Neuron (in vitro differentiated cells): ENCODE data around the gene LAMA5.

Source experiments
- H2AFZ ChIP-seq: one replicate; pipeline ENCODE4 v1.6.1; 2013; ENCODE audit warnings: low read depth, mild to moderate bottlenecking, inconsistent platforms, low read length, moderate library complexity
- H3K27me3 ChIP-seq: one replicate; pipeline ENCODE4 v1.6.1; 2013; ENCODE audit warnings: low read length; ENCODE audit not compliant: insufficient read depth
- H3K36me3 ChIP-seq: one replicate; pipeline ENCODE4 v1.6.1; 2013; ENCODE audit warnings: low read length; ENCODE audit not compliant: insufficient read depth
- H3K4me1 ChIP-seq: one replicate; pipeline ENCODE4 v1.6.1; 2013; ENCODE audit warnings: low read length; ENCODE audit not compliant: insufficient read depth
- H3K4me3 ChIP-seq: 2 replicates; pipeline ENCODE4 v1.5.1; 2013; ENCODE audit warnings: mild to moderate bottlenecking, low read length, moderate library complexity
- H3K9me3 ChIP-seq: one replicate; pipeline ENCODE4 v1.6.1; 2013; ENCODE audit warnings: low read length

LAMA5 gene

GRCh38 chr20:62297449-62298227 lies 69.5 kb downstream of the LAMA5 start:
- peaks cover 3% of the 10 kb centered on the region for H3K4me1 ChIP-seq
- H3K4me3 ChIP-seq, result no peak overlapping the region
- no peaks in the 10 kb centered on the region for H3K9me3 ChIP-seq
- H3K36me3 ChIP-seq, result peaks cover 41% of the 10 kb centered on the region
- H3K27me3 ChIP-seq, result no peaks in the 10 kb centered on the region
- no peak overlapping the region for H2AFZ ChIP-seq

DNA sequence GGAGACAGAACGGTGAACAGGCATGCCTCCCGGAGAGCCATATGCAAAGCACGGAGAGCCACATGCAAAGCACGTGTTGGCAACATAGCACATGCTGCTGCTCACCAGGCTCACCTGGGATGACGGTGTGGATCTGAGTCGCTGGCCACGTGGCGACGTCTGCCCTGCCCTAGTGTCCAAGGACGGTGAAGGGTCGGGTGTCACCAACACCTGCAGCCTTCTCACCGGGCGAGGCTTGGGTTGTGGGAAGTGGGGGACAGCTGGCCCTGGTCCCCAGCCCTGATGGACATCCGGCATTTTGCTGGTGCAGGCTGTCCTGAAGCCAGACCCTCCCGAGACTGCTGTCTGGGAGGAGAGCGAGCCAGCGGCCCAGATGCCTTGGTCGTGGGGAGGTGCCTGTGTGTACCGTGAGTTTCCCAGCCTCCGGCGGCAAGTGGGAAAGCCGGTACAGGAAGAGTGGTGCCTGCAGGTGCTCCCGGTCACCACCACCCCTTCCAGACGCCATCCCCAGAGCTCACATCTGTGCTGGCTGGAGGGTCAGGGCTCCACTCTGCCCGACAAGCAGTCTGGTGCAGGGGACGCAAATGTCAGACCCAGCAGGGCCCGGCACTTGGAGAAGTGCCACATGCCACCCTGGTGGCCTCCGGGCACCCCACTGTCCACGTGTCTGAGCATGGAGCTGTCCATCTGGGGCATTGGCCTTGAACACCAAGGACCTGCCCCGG lies 70.2 kb downstream of the LAMA5 start:
- H3K9me3 ChIP-seq, result no peaks in the 10 kb centered on the region

DNA sequence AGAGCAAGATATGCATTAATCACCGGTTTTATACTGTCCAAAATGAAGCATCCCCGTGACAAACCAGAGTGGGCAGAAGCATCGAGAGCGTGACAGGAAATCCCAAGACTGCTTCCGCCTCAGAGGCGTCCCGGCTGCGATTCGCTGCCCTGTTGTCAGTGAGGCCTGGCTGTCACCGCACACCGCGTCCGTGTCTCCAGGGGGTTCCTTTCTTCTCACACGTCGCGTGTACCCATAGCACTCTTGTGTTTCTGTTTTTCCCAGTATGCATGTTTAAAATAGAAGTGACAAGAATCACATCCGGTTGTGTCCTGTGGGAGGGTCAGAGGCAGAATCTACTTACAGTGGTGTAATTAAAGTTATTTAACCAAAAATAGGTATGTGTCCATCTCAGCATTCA lies 72.6 kb downstream of the LAMA5 start:
- peaks cover 60% of the 10 kb centered on the region for H3K36me3 ChIP-seq

More for the DNA sequence above, 70.2 kb downstream of the LAMA5 start:
- no peak overlapping the region for H2AFZ ChIP-seq
- no peak overlapping the region for H3K4me3 ChIP-seq
- H3K36me3 ChIP-seq, result peaks cover 46% of the 10 kb centered on the region
- H3K27me3 ChIP-seq, result no peaks in the 10 kb centered on the region
- H3K4me1 ChIP-seq, result no peaks in the 10 kb centered on the region

DNA sequence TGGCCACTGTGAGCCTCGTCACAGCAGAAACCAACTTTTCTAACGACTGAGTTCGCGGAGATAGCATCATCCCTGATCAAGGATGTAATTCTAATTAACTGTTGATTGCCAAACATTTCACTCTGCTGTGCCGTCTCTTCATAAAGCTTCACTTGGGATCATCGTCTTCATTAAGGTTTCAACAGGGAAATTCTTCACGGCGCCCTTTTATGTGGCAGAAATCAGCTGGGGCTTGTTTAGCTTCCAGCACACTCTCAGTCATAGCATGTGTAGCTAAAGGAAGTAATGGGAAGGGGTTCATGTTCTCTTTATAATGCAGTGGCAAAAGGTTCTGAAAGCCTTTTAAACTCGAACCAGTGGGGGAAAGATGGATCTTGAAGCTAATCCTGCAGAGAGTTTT lies 73.2 kb downstream of the LAMA5 start:
- Histone ChIP-seq H3K9me3 (no peaks in the 10 kb centered on the region), H3K36me3 (peaks cover 65% of the 10 kb centered on the region), H3K27me3 (no peaks in the 10 kb centered on the region), H3K4me3 (no peak overlapping the region), H2AFZ (no peak overlapping the region), H3K4me1 (no peaks in the 10 kb centered on the region)

More for the DNA sequence above, 72.6 kb downstream of the LAMA5 start:
- Histone ChIP-seq H3K9me3 (no peaks in the 10 kb centered on the region), H2AFZ (no peak overlapping the region), H3K27me3 (no peaks in the 10 kb centered on the region), H3K4me3 (no peak overlapping the region), H3K4me1 (no peaks in the 10 kb centered on the region)

DNA sequence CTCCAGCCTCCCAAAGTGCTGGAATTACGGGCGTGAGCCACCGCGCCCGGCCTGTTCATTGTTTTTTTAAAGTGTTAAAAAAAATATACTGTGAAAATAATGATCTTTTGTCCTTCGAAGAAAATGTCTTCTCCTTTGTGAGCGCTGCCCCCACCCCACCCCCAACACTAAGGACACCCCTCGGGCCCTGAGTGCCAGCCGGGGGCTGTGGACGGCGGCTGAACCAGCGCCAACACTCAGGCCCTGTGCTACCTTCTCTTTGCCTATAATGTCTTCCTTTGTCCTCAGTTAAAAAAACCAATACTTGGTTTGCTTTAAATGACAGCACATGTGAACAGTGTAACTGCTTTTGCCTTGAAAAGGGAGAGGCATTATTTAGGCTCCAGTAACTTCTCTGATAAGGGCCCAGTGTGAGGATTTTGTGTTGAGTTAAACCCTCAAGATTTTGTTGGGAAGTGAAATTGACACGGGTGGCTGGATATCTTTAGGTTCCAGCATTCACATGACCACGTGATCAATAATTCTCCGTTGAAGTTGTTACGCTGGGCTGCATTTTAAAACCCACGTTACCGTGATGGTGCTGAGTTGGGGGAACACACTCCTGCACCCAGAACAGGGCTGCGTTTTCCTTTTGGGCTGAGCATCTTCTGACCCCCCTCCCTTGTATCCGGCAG lies 73.9 kb downstream of the LAMA5 start:
- no peaks in the 10 kb centered on the region for H3K27me3 ChIP-seq

GRCh38 chr20:62292108-62292507 lies 75.0 kb downstream of the LAMA5 start:
- no peaks in the 10 kb centered on the region for H3K4me1 ChIP-seq
- no peaks in the 10 kb centered on the region for H3K27me3 ChIP-seq
- no peak overlapping the region for H2AFZ ChIP-seq
- no peak overlapping the region for H3K4me3 ChIP-seq
- H3K36me3 ChIP-seq, result peaks cover 64% of the 10 kb centered on the region
- H3K9me3 ChIP-seq, result no peaks in the 10 kb centered on the region

More for the DNA sequence above, 73.9 kb downstream of the LAMA5 start:
- Histone ChIP-seq H3K4me3 (no peak overlapping the region), H3K9me3 (no peaks in the 10 kb centered on the region), H2AFZ (no peak overlapping the region), H3K36me3 (peaks cover 64% of the 10 kb centered on the region), H3K4me1 (no peaks in the 10 kb centered on the region)

GRCh38 chr20:62291251-62292066 lies 75.7 kb downstream of the LAMA5 start:
- Histone ChIP-seq H3K4me3 (no peak overlapping the region), H3K36me3 (peaks cover 63% of the 10 kb centered on the region), H3K4me1 (no peaks in the 10 kb centered on the region), H3K27me3 (no peaks in the 10 kb centered on the region), H3K9me3 (no peaks in the 10 kb centered on the region), H2AFZ (no peak overlapping the region)

DNA sequence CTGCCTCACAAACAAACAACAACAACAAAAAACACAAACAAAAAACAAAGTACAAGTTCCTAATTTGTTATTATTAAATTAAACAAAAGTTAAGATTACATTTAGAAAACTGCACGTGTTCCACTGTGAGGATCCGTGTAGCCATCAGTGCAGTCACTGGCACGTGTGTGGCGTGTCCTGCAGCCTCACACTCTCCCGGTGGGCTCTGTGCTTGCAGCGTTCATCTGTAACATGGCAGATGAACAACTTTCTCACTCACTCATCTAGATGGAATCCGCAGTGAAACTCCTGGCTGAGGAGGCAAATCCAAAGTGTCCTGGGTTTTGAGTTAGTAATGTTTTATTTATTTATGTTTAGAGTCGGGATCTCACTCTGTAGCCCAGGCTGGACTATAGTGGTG lies 77.2 kb downstream of the LAMA5 start:
- Histone ChIP-seq H2AFZ (no peak overlapping the region), H3K36me3 (peaks cover 62% of the 10 kb centered on the region), H3K4me3 (no peak overlapping the region), H3K9me3 (no peaks in the 10 kb centered on the region), H3K4me1 (no peaks in the 10 kb centered on the region), H3K27me3 (no peaks in the 10 kb centered on the region)

- Histone ChIP-seq H3K9me3 (no peaks in the 10 kb centered on the region), H3K4me3 (no peak overlapping the region), H3K36me3 (peaks cover 63% of the 10 kb centered on the region), H2AFZ (no peak overlapping the region), H3K4me1 (no peaks in the 10 kb centered on the region), H3K27me3 (no peaks in the 10 kb centered on the region)
These were observed 78.0 kb downstream of the LAMA5 start for GRCh38 chr20:62289131-62289530.

- H3K4me3 ChIP-seq, result no peak overlapping the region
- H3K9me3 ChIP-seq, result no peaks in the 10 kb centered on the region
- H3K36me3 ChIP-seq, result peaks cover 61% of the 10 kb centered on the region
- H2AFZ ChIP-seq, result no peak overlapping the region
- no peaks in the 10 kb centered on the region for H3K4me1 ChIP-seq
- no peaks in the 10 kb centered on the region for H3K27me3 ChIP-seq
These were observed 78.5 kb downstream of the LAMA5 start for GRCh38 chr20:62288535-62289105.

DNA sequence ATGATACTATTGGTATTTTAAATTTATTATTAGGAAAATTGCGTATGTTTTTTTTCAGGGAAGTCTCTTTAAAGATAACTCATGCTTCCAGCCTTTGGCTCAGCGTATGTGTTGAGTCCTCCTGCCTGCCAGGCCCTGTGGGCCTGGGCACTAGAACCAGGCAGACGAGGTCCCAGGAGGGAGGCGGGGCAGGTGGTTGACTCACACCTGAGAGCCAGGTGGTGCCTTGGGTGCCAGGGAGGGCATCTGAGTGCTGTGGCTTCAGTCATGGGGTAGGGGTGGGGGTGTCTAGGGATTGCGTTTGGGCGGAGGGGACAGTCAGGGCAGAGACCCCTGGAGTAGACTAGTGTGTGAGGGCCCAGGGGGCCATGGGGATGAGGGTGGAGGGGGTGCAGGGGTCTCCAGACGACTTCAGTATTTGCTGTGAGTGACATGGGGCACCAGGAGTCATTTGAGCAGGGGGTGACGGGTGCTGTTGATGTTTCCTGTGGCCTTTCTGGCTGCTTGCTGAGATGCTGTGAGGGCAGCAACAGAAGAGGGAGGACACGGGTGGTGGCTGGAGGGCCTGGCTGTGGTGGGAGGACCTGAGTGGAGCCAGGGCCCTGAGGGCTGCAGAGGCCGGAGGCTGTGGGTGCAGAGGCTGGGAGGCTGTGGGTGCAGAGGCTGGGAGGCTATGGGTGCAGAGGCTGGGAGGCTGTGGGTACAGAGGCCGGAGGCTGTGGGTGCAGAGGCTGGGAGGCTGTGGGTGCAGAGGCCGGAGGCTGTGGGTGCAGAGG lies 79.2 kb downstream of the LAMA5 start:
- H3K27me3 ChIP-seq, result no peaks in the 10 kb centered on the region
- H3K36me3 ChIP-seq, result peaks cover 62% of the 10 kb centered on the region
- no peaks in the 10 kb centered on the region for H3K4me1 ChIP-seq
- no peaks in the 10 kb centered on the region for H3K9me3 ChIP-seq
- H3K4me3 ChIP-seq, result no peak overlapping the region
- H2AFZ ChIP-seq, result no peak overlapping the region

- no peaks in the 10 kb centered on the region for H3K4me1 ChIP-seq
- H3K4me3 ChIP-seq, result no peak overlapping the region
- no peaks in the 10 kb centered on the region for H3K9me3 ChIP-seq
- H3K36me3 ChIP-seq, result peaks cover 63% of the 10 kb centered on the region
- no peaks in the 10 kb centered on the region for H3K27me3 ChIP-seq
- no peak overlapping the region for H2AFZ ChIP-seq
These were observed 80.0 kb downstream of the LAMA5 start for GRCh38 chr20:62287129-62287528.
